HL-60 (cell line): Measurements from ENCODE around the gene ENOX2.

ENCODE experiments used
- POLR2AphosphoS5 ChIP-seq: IDR thresholded peaks from 2 replicates; pipeline ENCODE4 v1.6.1; 2012; ENCODE audit warnings: low read depth
- TF ChIP-seq, protein P1 (sequence below): IDR thresholded peaks from one replicate; pipeline ENCODE4 v1.5.1; 2011; ENCODE audit warnings: low read length, control low read depth, inconsistent platforms; ENCODE audit not compliant: insufficient read depth

DNA sequence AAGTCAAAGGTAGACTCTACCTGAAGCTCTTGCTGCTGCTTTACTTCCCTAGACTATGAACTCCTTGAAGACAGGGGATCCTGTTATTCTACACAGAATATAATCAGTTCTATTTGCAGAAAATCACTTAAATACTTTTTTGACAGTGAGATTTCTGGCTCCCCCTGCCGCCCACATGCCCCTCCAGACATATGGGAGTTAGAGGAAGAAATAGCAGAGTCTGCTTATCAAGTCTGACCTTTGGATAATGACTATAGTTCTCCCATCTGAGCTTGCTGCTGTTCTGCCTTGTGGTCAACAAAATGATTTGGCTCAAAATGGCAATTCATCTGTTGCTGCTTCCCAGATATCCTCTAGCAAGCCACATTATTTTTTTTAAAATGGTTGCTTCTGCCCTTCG, 101.1 kb downstream of the ENOX2 start:
- TF ChIP-seq, protein P1, sequence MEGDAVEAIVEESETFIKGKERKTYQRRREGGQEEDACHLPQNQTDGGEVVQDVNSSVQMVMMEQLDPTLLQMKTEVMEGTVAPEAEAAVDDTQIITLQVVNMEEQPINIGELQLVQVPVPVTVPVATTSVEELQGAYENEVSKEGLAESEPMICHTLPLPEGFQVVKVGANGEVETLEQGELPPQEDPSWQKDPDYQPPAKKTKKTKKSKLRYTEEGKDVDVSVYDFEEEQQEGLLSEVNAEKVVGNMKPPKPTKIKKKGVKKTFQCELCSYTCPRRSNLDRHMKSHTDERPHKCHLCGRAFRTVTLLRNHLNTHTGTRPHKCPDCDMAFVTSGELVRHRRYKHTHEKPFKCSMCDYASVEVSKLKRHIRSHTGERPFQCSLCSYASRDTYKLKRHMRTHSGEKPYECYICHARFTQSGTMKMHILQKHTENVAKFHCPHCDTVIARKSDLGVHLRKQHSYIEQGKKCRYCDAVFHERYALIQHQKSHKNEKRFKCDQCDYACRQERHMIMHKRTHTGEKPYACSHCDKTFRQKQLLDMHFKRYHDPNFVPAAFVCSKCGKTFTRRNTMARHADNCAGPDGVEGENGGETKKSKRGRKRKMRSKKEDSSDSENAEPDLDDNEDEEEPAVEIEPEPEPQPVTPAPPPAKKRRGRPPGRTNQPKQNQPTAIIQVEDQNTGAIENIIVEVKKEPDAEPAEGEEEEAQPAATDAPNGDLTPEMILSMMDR, result no peak
- TF ChIP-seq POLR2AphosphoS5, result no peak
